Naive thymus-derived CD8-positive, alpha-beta T cell (primary cell): Measurements from ENCODE around the gene MYCN. TPM values are rescaled to one million over a fixed set of nuclear protein-coding genes. Genes with fewer than 3 reads are reported as not detected.
"Not testable (repeated sequence)": the region's sequence is repeated elsewhere in the genome, so short reads cannot be mapped to it uniquely, and the experiment has no call there.

Source experiments
- ATAC-seq, 2 donors: fragments of 150-1000 bp; cut with Tn5 transposase in 1 of 2; sonication (Bioruptor Pico), chemical (Tn5 transposase) in 1 of 2; 1 replicate in 1 of 2; 2 replicates in 1 of 2; pipeline ENCODE4 v1.10.0; 2021; ENCODE audit warnings: mild to moderate bottlenecking in 2 of 2, moderate library complexity in 2 of 2
- POLR2A ChIA-PET: fragments of 350-600 bp; sonication (Branson Sonifier 250); formaldehyde crosslinking; loops from one replicate; lab custom pipeline; 2021; ENCODE audit warnings: antibody characterized with exemption; lab: Charles Lee
- DNase-seq, 10 donors: peaks; one replicate each; pipeline versions ENCODE4 v3.0.0 to v3.0.0-alpha.2; 2020 to 2022
- H3K27ac Mint-ChIP-seq, 10 donors: one replicate each; pipeline ENCODE4 v1.8.0; 2020 to 2022; ENCODE audit warnings: mild to moderate bottlenecking in 10 of 10, mixed read lengths in 10 of 10, moderate library complexity in 4 of 10, inconsistent platforms in 1 of 10
- H3K27me3 Mint-ChIP-seq, 5 donors: one replicate each; pipeline ENCODE4 v1.8.0; 2021 to 2022; ENCODE audit warnings: mixed read lengths in 5 of 5
- H3K36me3 Mint-ChIP-seq, 3 donors: one replicate each; pipeline ENCODE4 v1.8.0; 2020 to 2022; ENCODE audit warnings: mixed read lengths in 3 of 3, mild to moderate bottlenecking in 2 of 3, inconsistent platforms in 1 of 3
- H3K4me1 Mint-ChIP-seq, 4 donors: one replicate each; pipeline ENCODE4 v1.8.0; 2021 to 2022; ENCODE audit warnings: mixed read lengths in 4 of 4
- H3K4me3 Mint-ChIP-seq, 10 donors: one replicate each; pipeline ENCODE4 v1.8.0; 2020 to 2022; ENCODE audit warnings: mild to moderate bottlenecking in 10 of 10, mixed read lengths in 10 of 10, moderate library complexity in 6 of 10, inconsistent platforms in 1 of 10
- H3K9me3 Mint-ChIP-seq, 9 donors: one replicate each; pipeline ENCODE4 v1.8.0; 2020 to 2022; ENCODE audit warnings: mixed read lengths in 9 of 9, mild to moderate bottlenecking in 3 of 9, inconsistent platforms in 1 of 9, moderate library complexity in 1 of 9
- polyA plus RNA-seq, 3 donors: library from polyadenylated mRNA; unstranded; fragments of 300-500 nt; fragmentation: Illumina TruSeq; gene quantifications; one replicate each; pipeline ENCODE4 v1.2.3, GENCODE V29; 2021
- total RNA-seq, 8 experiments: library from RNA in 2 of 8; stranded (reverse) in 2 of 8; gene quantifications; one replicate each; pipeline ENCODE4 v1.2.3 and lab custom pipeline; 2021 to 2026

The MYCN gene
- total and polyA plus RNA-seq, 5 experiments from 2014 or later = 0.16 to 0.58 TPM; not detected in 3

GRCh38 chr2:15899751-15900493 is 40.4 kb upstream of the MYCN start:
- POLR2A ChIA-PET = no interaction called here
- Mint-ChIP-seq H3K27ac (peak overlapping the region in 1 of 10 donors; percentile 52), H3K4me1 (no peaks in the 10 kb centered on the region), H3K36me3 (peaks cover 0 to 29% (median 2%) of the 10 kb centered on the region in 3 donors), H3K9me3 (peaks cover 0 to 41% (median 13%) of the 10 kb centered on the region in 9 donors), H3K27me3 (peaks cover 0 to 13% (median 6%) of the 10 kb centered on the region in 5 donors), H3K4me3 (no peak overlapping the region)
- ATAC-seq (no peak), DNase-seq (no peak)

DNA sequence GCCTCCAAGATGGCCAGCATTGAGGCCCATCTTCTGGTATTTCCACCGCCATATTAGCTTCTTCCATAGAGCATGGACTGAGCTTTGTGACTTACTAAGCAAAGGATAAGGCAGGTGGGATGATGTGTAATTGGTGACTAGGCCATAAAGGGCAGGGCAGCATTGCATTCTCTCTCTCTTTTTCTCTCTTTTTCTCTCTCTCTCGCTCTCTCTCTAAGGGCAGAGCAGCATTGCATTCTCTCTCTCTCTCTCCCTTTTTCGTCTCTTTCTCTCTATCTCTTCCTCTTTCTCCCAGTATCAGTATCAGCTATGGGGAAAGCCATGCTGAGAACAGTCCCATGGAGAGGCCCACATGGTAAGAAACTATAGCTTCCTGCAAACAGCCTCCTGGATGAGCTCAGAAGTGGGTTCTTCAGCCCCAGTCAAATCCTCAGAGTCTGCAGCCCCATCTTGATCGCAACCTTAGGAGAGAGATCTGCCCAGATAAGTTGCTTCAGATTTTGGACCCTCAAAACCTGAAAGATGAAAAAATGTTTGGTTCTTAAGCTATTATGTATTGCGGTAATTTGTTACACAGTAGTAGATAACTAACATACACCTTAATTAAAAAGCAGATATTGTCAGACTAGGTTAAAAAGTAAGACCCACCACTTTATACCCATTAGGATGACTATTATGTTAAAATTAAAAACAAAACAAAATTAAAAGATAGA is 39.1 kb upstream of the MYCN start:
- H3K4me1 Mint-ChIP-seq = no peaks in the 10 kb centered on the region
- POLR2A ChIA-PET = no interaction called here
- H3K9me3 Mint-ChIP-seq = peaks cover 0 to 37% (median 13%) of the 10 kb centered on the region in 9 donors

DNA sequence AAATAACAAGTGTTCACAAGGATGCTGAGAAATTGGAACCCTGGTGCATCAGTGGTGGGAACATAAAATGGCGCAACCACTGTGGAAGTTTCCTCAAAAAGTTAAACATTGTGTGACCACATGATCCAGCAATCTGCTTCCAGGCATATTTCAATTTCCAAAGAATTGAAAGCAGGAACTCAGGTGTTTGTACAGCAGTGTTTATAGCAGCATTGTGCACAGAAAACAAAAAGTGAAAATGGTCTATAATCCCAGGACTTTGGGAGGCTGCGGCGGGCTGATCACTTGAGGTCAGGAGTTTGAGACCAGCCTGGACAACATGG is 38.6 kb upstream of the MYCN start:
- Mint-ChIP-seq H3K4me1 (no peaks in the 10 kb centered on the region), H3K9me3 (peaks cover 0 to 32% (median 11%) of the 10 kb centered on the region in 9 donors), H3K27ac (no peak overlapping the region), H3K4me3 (no peak overlapping the region), H3K27me3 (peaks cover 0 to 12% (median 7%) of the 10 kb centered on the region in 5 donors), H3K36me3 (peaks cover 0 to 21% (median under 1%) of the 10 kb centered on the region in 3 donors)
- DNase-seq = no peak
- POLR2A ChIA-PET = no interaction called here
- ATAC-seq = no peak

More for the DNA sequence above, 39.1 kb upstream of the MYCN start:
- no peak overlapping the region for H3K4me3 Mint-ChIP-seq
- ATAC-seq = no peak
- DNase-seq = no peak
- H3K27ac Mint-ChIP-seq = no peak overlapping the region
- peaks cover 4 to 12% (median 7%) of the 10 kb centered on the region in 5 donors for H3K27me3 Mint-ChIP-seq
- peaks cover 0 to 26% (median 2%) of the 10 kb centered on the region in 3 donors for H3K36me3 Mint-ChIP-seq

DNA sequence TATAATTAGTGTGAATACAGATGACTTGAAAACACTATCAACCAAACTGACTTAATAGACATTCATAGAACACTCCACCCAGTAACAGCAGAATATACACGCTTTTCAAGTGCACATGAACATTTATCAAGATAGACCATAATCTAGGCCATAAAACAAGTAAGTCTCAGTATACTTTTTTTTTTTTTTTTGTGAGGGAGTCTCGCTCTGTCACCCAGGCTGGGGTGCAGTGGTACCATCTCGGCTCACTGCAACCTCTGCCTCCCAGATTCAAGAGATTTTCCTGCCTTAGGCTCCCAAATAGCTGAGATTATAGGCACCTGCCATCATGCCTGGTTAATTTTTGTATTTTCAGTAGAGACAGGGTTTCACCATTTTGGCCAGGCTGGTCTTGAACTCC is 36.4 kb upstream of the MYCN start:
- H3K4me1 Mint-ChIP-seq, H3K4me3 Mint-ChIP-seq, H3K27ac Mint-ChIP-seq, H3K36me3 Mint-ChIP-seq, ATAC-seq, POLR2A ChIA-PET, DNase-seq: not testable (repeated sequence)
- Mint-ChIP-seq H3K27me3 (peaks cover 0 to 12% (median 7%) of the 10 kb centered on the region in 5 donors), H3K9me3 (peaks cover 0 to 12% (median 7%) of the 10 kb centered on the region in 9 donors)

- no peaks in the 10 kb centered on the region for H3K4me1 Mint-ChIP-seq
- H3K27me3 Mint-ChIP-seq = peaks cover 0 to 12% (median 7%) of the 10 kb centered on the region in 5 donors
- no peak for ATAC-seq
- no peak overlapping the region for H3K4me3 Mint-ChIP-seq
- no peak for DNase-seq
- POLR2A ChIA-PET = no interaction called here
- peaks cover 0 to 10% (median 6%) of the 10 kb centered on the region in 9 donors for H3K9me3 Mint-ChIP-seq
- H3K36me3 Mint-ChIP-seq = peaks cover 0 to 4% (median 0%) of the 10 kb centered on the region in 3 donors
- H3K27ac Mint-ChIP-seq = no peak overlapping the region
Measured at GRCh38 chr2:15905267-15905645, 35.1 kb upstream of the MYCN start.

GRCh38 chr2:15905986-15906491 is 34.3 kb upstream of the MYCN start:
- Mint-ChIP-seq H3K36me3 (peaks cover 0 to 4% (median 0%) of the 10 kb centered on the region in 3 donors), H3K9me3 (peaks cover 0 to 6% (median 4%) of the 10 kb centered on the region in 9 donors), H3K4me3 (no peak overlapping the region), H3K4me1 (no peaks in the 10 kb centered on the region), H3K27ac (no peak overlapping the region), H3K27me3 (peaks cover 0 to 12% (median 7%) of the 10 kb centered on the region in 5 donors)
- DNase-seq (no peak), ATAC-seq (no peak)
- POLR2A ChIA-PET = no interaction called here

DNA sequence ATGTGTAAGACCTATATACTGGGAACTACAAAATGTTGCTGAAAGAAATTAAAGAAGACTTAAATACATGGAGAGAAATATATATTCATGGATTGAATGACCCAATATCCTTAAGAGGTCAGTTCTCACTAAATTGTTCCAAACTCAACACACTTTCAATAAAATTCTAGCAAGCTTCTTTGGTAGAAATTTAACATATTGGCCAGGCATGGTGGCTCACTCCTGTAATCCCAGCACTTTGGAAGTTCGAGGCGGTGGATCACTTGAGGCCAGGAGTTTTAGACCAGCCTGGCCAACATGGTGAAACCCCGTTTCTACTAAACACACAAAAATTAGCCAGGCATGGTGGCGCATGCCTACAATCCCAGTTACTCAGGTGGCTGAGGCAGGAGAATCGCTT is 33.6 kb upstream of the MYCN start:
- Mint-ChIP-seq H3K27me3 (peaks cover 0 to 12% (median 7%) of the 10 kb centered on the region in 5 donors), H3K4me3 (no peak overlapping the region), H3K4me1 (no peaks in the 10 kb centered on the region), H3K36me3 (no peaks in the 10 kb centered on the region), H3K27ac (no peak overlapping the region), H3K9me3 (peaks cover 0 to 3% (median 0%) of the 10 kb centered on the region in 9 donors)
- ATAC-seq = no peak
- no peak for DNase-seq
- POLR2A ChIA-PET = no interaction called here

DNA sequence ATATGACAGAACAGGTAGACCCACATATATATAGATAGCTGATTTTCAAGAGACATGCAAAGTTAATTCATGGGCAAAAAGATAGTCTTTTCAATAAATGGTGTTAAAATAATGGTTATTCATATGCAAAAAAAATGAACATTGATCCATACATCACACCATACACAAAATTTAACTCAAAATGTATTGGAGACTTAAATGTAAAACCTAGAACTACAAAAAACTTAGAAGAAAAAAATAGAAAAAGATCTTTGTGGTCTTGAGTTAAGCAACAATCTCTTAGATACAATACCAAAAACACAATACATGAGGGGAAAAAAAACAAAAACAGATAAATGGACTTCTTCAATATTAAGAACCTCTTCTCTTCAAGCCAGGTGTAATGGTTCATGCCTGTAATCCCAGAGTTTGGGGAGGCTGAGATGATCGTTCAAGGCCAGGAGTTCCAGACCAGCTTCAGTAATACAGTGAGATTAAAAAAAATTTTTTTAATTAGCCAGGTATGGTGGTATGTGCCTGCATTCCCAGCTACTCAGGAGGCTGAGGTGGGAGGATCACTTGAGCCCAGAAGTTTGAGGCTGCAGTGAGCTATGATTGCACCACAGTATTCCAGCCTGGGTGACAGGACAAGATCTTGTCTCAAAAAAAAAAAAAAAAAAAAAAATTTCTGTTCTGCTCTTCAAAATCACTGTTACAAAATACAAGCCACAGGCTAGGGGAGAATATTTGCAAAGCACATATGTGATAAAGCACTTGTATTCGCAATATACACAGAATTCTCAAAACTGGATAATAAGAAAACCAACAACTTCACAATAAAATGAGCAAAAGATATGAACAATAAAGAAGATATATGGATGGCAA is 32.7 kb upstream of the MYCN start:
- no peak for DNase-seq
- H3K9me3 Mint-ChIP-seq = peaks cover 0 to 4% (median 0%) of the 10 kb centered on the region in 9 donors
- POLR2A ChIA-PET = interaction anchor here (0.6 kb wide), 1 partner anchor 15 kb away, joined by 6 read pairs; no protein-coding TSS in a partner anchor
- H3K36me3 Mint-ChIP-seq = no peaks in the 10 kb centered on the region
- no peaks in the 10 kb centered on the region for H3K4me1 Mint-ChIP-seq
- H3K27me3 Mint-ChIP-seq = peaks cover 0 to 12% (median 7%) of the 10 kb centered on the region in 5 donors
- H3K4me3 Mint-ChIP-seq = no peak overlapping the region
- no peak for ATAC-seq
- H3K27ac Mint-ChIP-seq = no peak overlapping the region

DNA sequence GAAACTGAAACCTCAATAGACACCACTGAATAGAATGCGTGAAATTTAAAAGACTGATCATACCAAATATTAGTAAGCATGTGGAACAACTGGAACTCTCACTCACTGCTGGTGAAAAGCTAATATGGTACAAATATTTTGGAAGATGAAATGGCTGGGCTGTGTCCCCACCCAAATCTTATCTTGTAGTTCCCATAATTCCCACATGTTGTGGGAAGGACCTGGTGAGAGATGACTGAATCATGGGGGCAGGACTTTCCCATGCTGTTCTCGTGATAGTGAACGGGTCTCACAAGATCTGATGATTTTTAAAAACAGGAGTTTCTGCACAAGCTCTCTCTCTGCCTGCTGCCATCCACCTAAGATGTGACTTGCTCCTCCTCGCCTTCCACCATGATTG is 32.0 kb upstream of the MYCN start:
- no peaks in the 10 kb centered on the region for H3K36me3 Mint-ChIP-seq
- H3K9me3 Mint-ChIP-seq = peaks cover 0 to 4% (median 0%) of the 10 kb centered on the region in 9 donors
- no peak overlapping the region for H3K4me3 Mint-ChIP-seq
- no peak for DNase-seq
- no peaks in the 10 kb centered on the region for H3K4me1 Mint-ChIP-seq
- H3K27me3 Mint-ChIP-seq = peaks cover 0 to 12% (median 7%) of the 10 kb centered on the region in 5 donors
- POLR2A ChIA-PET = interaction anchor here (0.6 kb wide), 1 partner anchor 15 kb away, joined by 6 read pairs; no protein-coding TSS in a partner anchor
- no peak for ATAC-seq
- no peak overlapping the region for H3K27ac Mint-ChIP-seq

GRCh38 chr2:15909157-15909556 is 31.2 kb upstream of the MYCN start:
- Mint-ChIP-seq H3K4me3 (no peak overlapping the region), H3K4me1 (no peaks in the 10 kb centered on the region), H3K27me3 (peaks cover 0 to 12% (median 5%) of the 10 kb centered on the region in 5 donors), H3K27ac (no peak overlapping the region), H3K36me3 (no peaks in the 10 kb centered on the region), H3K9me3 (peaks cover 0 to 2% (median 0%) of the 10 kb centered on the region in 9 donors)
- DNase-seq (no peak), ATAC-seq (no peak)
- POLR2A ChIA-PET = no interaction called here

- ATAC-seq (no peak), DNase-seq (no peak)
- Mint-ChIP-seq H3K4me1 (no peaks in the 10 kb centered on the region), H3K27ac (no peak overlapping the region), H3K4me3 (no peak overlapping the region), H3K36me3 (no peaks in the 10 kb centered on the region), H3K9me3 (peaks cover 0 to 2% (median 0%) of the 10 kb centered on the region in 9 donors), H3K27me3 (peaks cover 0 to 12% (median 5%) of the 10 kb centered on the region in 5 donors)
- POLR2A ChIA-PET = no interaction called here
Measured at GRCh38 chr2:15909736-15910135, 30.6 kb upstream of the MYCN start.

- H3K9me3 Mint-ChIP-seq, H3K4me1 Mint-ChIP-seq, H3K4me3 Mint-ChIP-seq, POLR2A ChIA-PET, H3K27me3 Mint-ChIP-seq, H3K27ac Mint-ChIP-seq, H3K36me3 Mint-ChIP-seq, DNase-seq, ATAC-seq: not testable (repeated sequence)
Measured at GRCh38 chr2:15911270-15911669, 29.1 kb upstream of the MYCN start.
